HUES48 (cell line): ENCODE data around the gene NXN.

Experiments
- H3K27ac ChIP-seq: one replicate; pipeline ENCODE4 v1.7.0; 2013; ENCODE audit warnings: low read depth, low read length, inconsistent platforms
- H3K27me3 ChIP-seq: 2 replicates; pipeline ENCODE4 v1.6.1; 2013; ENCODE audit warnings: mild to moderate bottlenecking, low read length; ENCODE audit not compliant: control insufficient read depth, insufficient read depth
- H3K36me3 ChIP-seq: 2 replicates; pipeline ENCODE4 v1.6.1; 2013; ENCODE audit warnings: low read length; ENCODE audit not compliant: control insufficient read depth, insufficient read depth
- H3K4me1 ChIP-seq: 2 replicates; pipeline ENCODE4 v1.6.1; 2013; ENCODE audit warnings: mild to moderate bottlenecking, low read length; ENCODE audit not compliant: control insufficient read depth, insufficient read depth
- H3K4me3 ChIP-seq: 2 replicates; pipeline ENCODE4 v1.5.1; 2013; ENCODE audit warnings: mild to moderate bottlenecking, low read depth, low read length
- H3K9ac ChIP-seq: 2 replicates; pipeline ENCODE4 v1.6.1; 2013; ENCODE audit warnings: mild to moderate bottlenecking, low read depth, low read length, moderate library complexity
- H3K9me3 ChIP-seq: 2 replicates; pipeline ENCODE4 v1.6.1; 2013; ENCODE audit warnings: low read length; ENCODE audit not compliant: control insufficient read depth, insufficient read depth

The NXN gene

GRCh38 chr17:1005361-1005946, 25.9 kb upstream of the NXN start:
- no peak overlapping the region for H3K9ac ChIP-seq

GRCh38 chr17:1004769-1005295, 25.3 kb upstream of the NXN start:
- H3K36me3 ChIP-seq = peaks cover 56% of the 10 kb centered on the region
- no peaks in the 10 kb centered on the region for H3K27me3 ChIP-seq
- H3K9ac ChIP-seq = no peak overlapping the region
- H3K9me3 ChIP-seq = no peaks in the 10 kb centered on the region
- peak overlapping the region; percentile 35 for H3K27ac ChIP-seq
- no peak overlapping the region for H3K4me3 ChIP-seq
- no peaks in the 10 kb centered on the region; the same call in 1 of the 2 replicates for H3K4me1 ChIP-seq

More at GRCh38 chr17:1005361-1005946, 25.9 kb upstream of the NXN start:
- no peaks in the 10 kb centered on the region for H3K9me3 ChIP-seq
- peaks cover 55% of the 10 kb centered on the region for H3K36me3 ChIP-seq
- H3K27ac ChIP-seq = no peak overlapping the region
- no peaks in the 10 kb centered on the region for H3K27me3 ChIP-seq
- H3K4me3 ChIP-seq = no peak overlapping the region
- no peaks in the 10 kb centered on the region; the same call in 1 of the 2 replicates for H3K4me1 ChIP-seq

- no peaks in the 10 kb centered on the region; the same call in 1 of the 2 replicates for H3K4me1 ChIP-seq
- no peaks in the 10 kb centered on the region for H3K9me3 ChIP-seq
- no peak overlapping the region for H3K27ac ChIP-seq
These were observed 24.6 kb upstream of the NXN start for GRCh38 chr17:1003972-1004768.

GRCh38 chr17:1003633-1003971, 24.0 kb upstream of the NXN start:
- no peak overlapping the region for H3K9ac ChIP-seq
- no peaks in the 10 kb centered on the region; the same call in 1 of the 2 replicates for H3K4me1 ChIP-seq
- peaks cover 65% of the 10 kb centered on the region for H3K36me3 ChIP-seq
- no peaks in the 10 kb centered on the region for H3K9me3 ChIP-seq
- no peak overlapping the region for H3K4me3 ChIP-seq
- H3K27me3 ChIP-seq = no peaks in the 10 kb centered on the region
- H3K27ac ChIP-seq = no peak overlapping the region

More at GRCh38 chr17:1003972-1004768, 24.6 kb upstream of the NXN start:
- Histone ChIP-seq H3K9ac (no peak overlapping the region), H3K27me3 (no peaks in the 10 kb centered on the region), H3K36me3 (peaks cover 63% of the 10 kb centered on the region), H3K4me3 (no peak overlapping the region)

GRCh38 chr17:1002771-1003555, 23.4 kb upstream of the NXN start:
- Histone ChIP-seq H3K4me1 (no peaks in the 10 kb centered on the region; the same call in 1 of the 2 replicates), H3K27ac (no peak overlapping the region), H3K9me3 (no peaks in the 10 kb centered on the region), H3K9ac (no peak overlapping the region), H3K27me3 (no peaks in the 10 kb centered on the region), H3K4me3 (no peak overlapping the region), H3K36me3 (peaks cover 65% of the 10 kb centered on the region)

- Histone ChIP-seq H3K27me3 (no peaks in the 10 kb centered on the region), H3K27ac (no peak overlapping the region), H3K9ac (no peak overlapping the region), H3K4me1 (no peaks in the 10 kb centered on the region; the same call in 1 of the 2 replicates), H3K4me3 (no peak overlapping the region), H3K9me3 (no peaks in the 10 kb centered on the region), H3K36me3 (peaks cover 62% of the 10 kb centered on the region)
These were observed 22.8 kb upstream of the NXN start for GRCh38 chr17:1002412-1002753.

GRCh38 chr17:1001640-1002411, 22.2 kb upstream of the NXN start:
- H3K9ac ChIP-seq = no peak overlapping the region
- no peaks in the 10 kb centered on the region; the same call in 1 of the 2 replicates for H3K4me1 ChIP-seq
- no peak overlapping the region for H3K4me3 ChIP-seq
- no peak overlapping the region for H3K27ac ChIP-seq
- peaks cover 57% of the 10 kb centered on the region for H3K36me3 ChIP-seq
- H3K27me3 ChIP-seq = no peaks in the 10 kb centered on the region
- no peaks in the 10 kb centered on the region for H3K9me3 ChIP-seq

- Histone ChIP-seq H3K9me3 (no peaks in the 10 kb centered on the region), H3K36me3 (peaks cover 52% of the 10 kb centered on the region), H3K9ac (no peak overlapping the region), H3K27ac (no peak overlapping the region), H3K4me1 (no peaks in the 10 kb centered on the region; the same call in 1 of the 2 replicates), H3K27me3 (peaks cover 3% of the 10 kb centered on the region; the same call in 1 of the 2 replicates), H3K4me3 (no peak overlapping the region)
These were observed 21.3 kb upstream of the NXN start for GRCh38 chr17:1000597-1001461.

GRCh38 chr17:998111-998510, 18.5 kb upstream of the NXN start:
- H3K27me3 ChIP-seq = peaks cover 5% of the 10 kb centered on the region; the same call in 1 of the 2 replicates
- no peak overlapping the region for H3K9ac ChIP-seq
- H3K27ac ChIP-seq = no peak overlapping the region
- H3K36me3 ChIP-seq = peaks cover 41% of the 10 kb centered on the region
- no peaks in the 10 kb centered on the region for H3K4me1 ChIP-seq
- H3K9me3 ChIP-seq = no peaks in the 10 kb centered on the region
- peak overlapping the region; percentile 99 for H3K4me3 ChIP-seq
